CD4-positive, alpha-beta T cell (primary cell): ENCODE data around the gene SMOC1. TPM values are rescaled to one million over a fixed set of nuclear protein-coding genes. Genes with fewer than 3 reads are reported as not detected.

ENCODE experiments used
- ATAC-seq: fragments of 200-7000 bp; cut with Tn5 transposase; one replicate; pipeline ENCODE4 v1.10.0; 2022; ENCODE audit warnings: mild to moderate bottlenecking; ENCODE audit not compliant: poor library complexity
- CTCF ChIA-PET: fragments of 350-600 bp; sonication (Branson Sonifier 250); formaldehyde crosslinking; loops from one replicate; lab custom pipeline; 2021; ENCODE audit warnings: antibody characterized with exemption, inconsistent platforms; lab: Charles Lee
- POLR2A ChIA-PET: fragments of 350-600 bp; sonication (Branson Sonifier 250); formaldehyde crosslinking; loops from one replicate; lab custom pipeline; 2021; ENCODE audit warnings: antibody characterized with exemption, inconsistent platforms; lab: Charles Lee
- DNase-seq, 14 experiments: peaks; one replicate each; pipeline ENCODE4 v3.0.0-alpha.2; 2013 to 2020; ENCODE audit warnings: mixed read lengths in 2 of 14
- H3K27ac ChIP-seq, 2 donors: one replicate each; pipeline versions ENCODE4 v1.5.1 to v1.7.0; 2013; ENCODE audit warnings: low read length in 2 of 2, low read depth in 1 of 2, mild to moderate bottlenecking in 1 of 2
- H3K27me3 ChIP-seq, 2 experiments: 1 replicate in 1 of 2; 2 replicates in 1 of 2; pipeline versions ENCODE4 v1.6.1 to v1.7.0; 2013; ENCODE audit warnings: low read length in 2 of 2, control low read depth in 1 of 2, mild to moderate bottlenecking in 1 of 2, moderate library complexity in 1 of 2; ENCODE audit not compliant: insufficient read depth in 2 of 2, control insufficient read depth in 1 of 2
- H3K36me3 ChIP-seq: one replicate; pipeline ENCODE4 v1.6.1; 2013; ENCODE audit warnings: low read length, control low read depth; ENCODE audit not compliant: insufficient read depth
- H3K4me1 ChIP-seq: one replicate; pipeline ENCODE4 v1.6.1; 2013; ENCODE audit warnings: low read length, control low read depth; ENCODE audit not compliant: insufficient read depth
- H3K4me3 ChIP-seq: one replicate; pipeline ENCODE4 v1.5.1; 2013; ENCODE audit warnings: mild to moderate bottlenecking, low read length, moderate library complexity
- H3K9me3 ChIP-seq, 2 experiments: 1 replicate in 1 of 2; 2 replicates in 1 of 2; pipeline versions ENCODE4 v1.6.1 to v1.7.0; 2013; ENCODE audit warnings: low read length in 2 of 2, mild to moderate bottlenecking in 2 of 2, control low read depth in 1 of 2, moderate library complexity in 1 of 2; ENCODE audit not compliant: control insufficient read depth in 1 of 2, insufficient read depth in 1 of 2
- H3K27ac Mint-ChIP-seq: one replicate; pipeline ENCODE4 v1.8.0; 2020; ENCODE audit warnings: mixed read lengths
- H3K27me3 Mint-ChIP-seq: one replicate; pipeline ENCODE4 v1.8.0; 2021; ENCODE audit warnings: mixed read lengths
- H3K36me3 Mint-ChIP-seq: one replicate; pipeline ENCODE4 v1.8.0; 2021; ENCODE audit warnings: low read depth, mixed read lengths
- H3K4me1 Mint-ChIP-seq: one replicate; pipeline ENCODE4 v1.8.0; 2021; ENCODE audit warnings: low read depth, mixed read lengths
- H3K4me3 Mint-ChIP-seq: one replicate; pipeline ENCODE4 v1.8.0; 2020; ENCODE audit warnings: mild to moderate bottlenecking, mixed read lengths
- H3K9me3 Mint-ChIP-seq: one replicate; pipeline ENCODE4 v1.8.0; 2020; ENCODE audit warnings: mixed read lengths
- CTCF ChIP-seq: fragments of 200-600 bp; IDR thresholded peaks from one replicate; pipeline ENCODE4 v1.8.0; 2022; ENCODE audit warnings: antibody characterized with exemption, mild to moderate bottlenecking
- intact Hi-C, 2 experiments: fragments of 100-400 bp; cut with DNase I in 1 of 2; cut with micrococcal nuclease in 1 of 2; formaldehyde crosslinking; loops; one replicate each; pipeline versions ENCODE4 v1.15.1 to v1.9.0; 2023 to 2025; cut with DNase I, micrococcal nuclease
- total RNA-seq, 174 experiments: library from RNA in 2 of 174; stranded (reverse) in 2 of 174; gene quantifications; one replicate each; pipeline ENCODE4 v1.2.3 and lab custom pipeline; 2021 to 2026

Gene SMOC1
- total RNA-seq, 2 experiments from 2014 or later = not detected

- ATAC-seq = no peak
- no peak overlapping the region for H3K4me3 Mint-ChIP-seq
- Histone ChIP-seq H3K27me3 (peaks cover 6 to 9% of the 10 kb centered on the region in 2 experiments), H3K9me3 (peaks cover 5 to 8% of the 10 kb centered on the region in 2 experiments), H3K27ac (no peak overlapping the region), H3K4me3 (no peak overlapping the region), H3K36me3 (no peaks in the 10 kb centered on the region), H3K4me1 (no peaks in the 10 kb centered on the region)
- intact Hi-C loops = no loop called here
- CTCF ChIA-PET = no interaction called here
- H3K27ac Mint-ChIP-seq = no peak overlapping the region
- no peak for TF ChIP-seq CTCF
- no peak for DNase-seq
- POLR2A ChIA-PET = no interaction called here
- peaks cover 61% of the 10 kb centered on the region for H3K27me3 Mint-ChIP-seq
- H3K4me1 Mint-ChIP-seq = no peaks in the 10 kb centered on the region
- peaks cover 7% of the 10 kb centered on the region for H3K9me3 Mint-ChIP-seq
- H3K36me3 Mint-ChIP-seq = no peaks in the 10 kb centered on the region
Measured at GRCh38 chr14:69865701-69866365, 13.4 kb upstream of the SMOC1 start.

GRCh38 chr14:69868363-69868963 is 10.8 kb upstream of the SMOC1 start:
- Histone ChIP-seq H3K4me3 (no peak overlapping the region), H3K9me3 (peaks cover 6 to 8% of the 10 kb centered on the region in 2 experiments), H3K27ac (no peak overlapping the region), H3K36me3 (no peaks in the 10 kb centered on the region), H3K27me3 (peaks cover 6 to 12% of the 10 kb centered on the region in 2 experiments), H3K4me1 (no peaks in the 10 kb centered on the region)
- CTCF ChIA-PET = no interaction called here
- DNase-seq (no peak), ATAC-seq (no peak)
- Mint-ChIP-seq H3K27ac (no peak overlapping the region), H3K27me3 (peaks cover 74% of the 10 kb centered on the region), H3K4me1 (no peaks in the 10 kb centered on the region), H3K4me3 (no peak overlapping the region), H3K36me3 (no peaks in the 10 kb centered on the region), H3K9me3 (peaks cover 7% of the 10 kb centered on the region)
- no peak for TF ChIP-seq CTCF
- intact Hi-C loops = no loop called here
- POLR2A ChIA-PET = no interaction called here

- peaks cover 5 to 6% of the 10 kb centered on the region in 2 experiments for H3K9me3 ChIP-seq
- intact Hi-C loops = no loop called here
- H3K9me3 Mint-ChIP-seq = peaks cover 5% of the 10 kb centered on the region
- H3K4me1 ChIP-seq = no peaks in the 10 kb centered on the region
- no peak for TF ChIP-seq CTCF
- H3K4me3 Mint-ChIP-seq = no peak overlapping the region
- ATAC-seq (no peak), DNase-seq (no peak)
- peaks cover 67% of the 10 kb centered on the region for H3K27me3 Mint-ChIP-seq
- no peaks in the 10 kb centered on the region for H3K36me3 Mint-ChIP-seq
- H3K27me3 ChIP-seq = peaks cover 4 to 10% of the 10 kb centered on the region in 2 experiments
- ChIA-PET CTCF (no interaction called here), POLR2A (no interaction called here)
- no peaks in the 10 kb centered on the region for H3K36me3 ChIP-seq
- no peak overlapping the region for H3K4me3 ChIP-seq
- no peaks in the 10 kb centered on the region for H3K4me1 Mint-ChIP-seq
- no peak overlapping the region for H3K27ac Mint-ChIP-seq
- no peak overlapping the region for H3K27ac ChIP-seq
Measured at GRCh38 chr14:69870613-69871012, 8.6 kb upstream of the SMOC1 start.
